ENCODE measurements around the gene LRCH4. TPM values are rescaled to one million over a fixed set of nuclear protein-coding genes. Genes with fewer than 3 reads are reported as not detected.

LRCH4 gene
- total and polyA plus RNA-seq, 2 of the 8 experiments (the other 6 are each of a cell fraction or from before 2014, with no cell fraction given): 15.5 to 36.6 TPM

DNA sequence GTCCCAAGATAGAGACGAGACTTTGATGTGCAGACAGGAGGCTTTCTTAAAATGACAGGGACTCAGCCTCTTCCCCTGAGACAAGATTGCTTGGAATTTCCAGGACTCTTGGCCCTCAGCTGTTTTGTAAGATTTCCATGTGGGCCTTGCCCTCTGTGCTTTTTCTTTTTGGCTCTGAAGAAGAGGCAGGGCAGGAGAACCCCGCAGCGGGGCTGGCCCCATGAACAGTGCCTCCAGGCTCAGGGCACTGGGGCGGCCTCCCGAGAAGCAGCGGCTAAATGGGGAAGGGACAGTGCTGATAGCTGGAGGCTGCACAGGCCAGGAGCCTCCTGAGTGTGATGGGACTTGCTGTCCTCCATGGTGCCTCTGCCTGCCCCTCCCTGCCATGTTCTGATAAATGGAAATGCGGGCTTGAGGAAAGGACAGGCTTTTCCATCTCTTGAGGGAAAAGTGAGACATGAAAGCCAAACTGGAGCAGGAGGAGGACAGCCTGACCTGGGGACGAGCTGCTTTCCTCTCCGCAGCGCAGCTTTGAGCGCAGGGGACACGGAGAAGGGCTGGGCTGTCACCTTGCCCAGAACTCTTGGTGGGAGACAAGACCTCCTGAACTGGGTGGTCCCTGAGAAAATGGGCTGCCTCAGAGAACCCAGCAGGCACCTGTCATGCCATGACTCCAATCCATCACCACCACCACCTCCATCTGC, 24.3 kb downstream of the LRCH4 start:
- Histone ChIP-seq H3K56ac (replicated peaks; ENCODE audit: insufficient read length, low read depth, low read length) (no peak overlapping the region), H4K5ac (ENCODE audit: insufficient read length, low read depth, low read length) (no peak overlapping the region), H3K36me3 (ENCODE audit: control insufficient read depth in 2 of 4, insufficient read depth in 4 of 4, low read length in 3 of 4) (peaks cover 0 to under 1% (median under 1%) of the 10 kb centered on the region in 4 experiments; a peak in 3 of 8 replicates), H4K8ac (ENCODE audit: extremely low read depth, insufficient read depth, low read length) (no peak overlapping the region), H3K4me2 (ENCODE audit: insufficient read depth in 1 of 2, low read depth in 2 of 2, low read length in 2 of 2) (no peak overlapping the region), H3K4ac (replicated peaks; ENCODE audit: insufficient read length, low read depth, low read length) (no peak overlapping the region), H3K79me1 (ENCODE audit: low read depth, low read length) (no peaks in the 10 kb centered on the region), H3K79me2 (ENCODE audit: control insufficient read depth in 1 of 2, insufficient read depth in 2 of 2, low read length in 2 of 2) (no peaks in the 10 kb centered on the region), H3K14ac (ENCODE audit: insufficient read length) (no peak overlapping the region), H3K23me2 (ENCODE audit: low read depth, low read length) (no peaks in the 10 kb centered on the region), H2BK20ac (ENCODE audit: low read length) (no peak overlapping the region), H3K18ac (ENCODE audit: extremely low read depth, low read length) (no peak overlapping the region), H2BK12ac (ENCODE audit: low read depth, low read length) (no peak overlapping the region), H3K4me1 (replicated peaks in 1 of 4; ENCODE audit: control insufficient read depth in 3 of 4, insufficient read depth in 4 of 4, low read length in 3 of 4) (peaks cover 0 to 7% (median 3%) of the 10 kb centered on the region in 4 experiments; a peak in 5 of 7 replicates), H3K4me3 (ENCODE audit: extremely low read depth in 1 of 4, insufficient read depth in 2 of 4, low read depth in 3 of 4, low read length in 4 of 4) (no peak overlapping the region), H3K9me3 (ENCODE audit: insufficient read depth in 2 of 2, low read depth in 1 of 2, low read length in 1 of 2) (no peaks in the 10 kb centered on the region), H3K9ac (replicated peaks in 1 of 4; ENCODE audit: extremely low read depth in 1 of 4, low read depth in 3 of 4, low read length in 3 of 4) (no peak overlapping the region), H4K20me1 (replicated peaks in 1 of 2; ENCODE audit: control insufficient read depth in 1 of 2, insufficient read depth in 2 of 2, low read length in 2 of 2) (peaks cover 0 to 2% of the 10 kb centered on the region in 2 experiments), H2AK5ac (ENCODE audit: low read depth, low read length) (no peak overlapping the region), H2BK120ac (replicated peaks; ENCODE audit: low read depth, low read length) (no peak overlapping the region), H4K91ac (replicated peaks; ENCODE audit: insufficient read length, low read length) (no peak overlapping the region), H2AFZ (ENCODE audit: low read length) (no peak overlapping the region), H3K23ac (ENCODE audit: insufficient read length) (no peak overlapping the region), H3K27ac (ENCODE audit: low read depth, low read length) (no peak overlapping the region), H3K27me3 (replicated peaks in 1 of 4; ENCODE audit: control insufficient read depth in 3 of 4, extremely low read depth in 1 of 4, insufficient read depth in 3 of 4, low read length in 3 of 4) (no peaks in the 10 kb centered on the region), H2BK5ac (ENCODE audit: low read depth, low read length) (no peak overlapping the region), H2BK15ac (ENCODE audit: low read length) (no peak overlapping the region)
- ChIA-PET CTCF (ENCODE audit: partially characterized antibody) (interaction anchor here (0.9 to 12.7 kb wide), 15 partner anchors 10 to 131 kb away, joined by 3 to 341 read pairs (median 5); partner anchors contain the start of genes AGFG2, FBXO24, LRCH4 and NYAP1), POLR2A (ENCODE audit: partially characterized antibody) (interaction anchor here (0.5 to 1.7 kb wide), 3 partner anchors 15 to 65 kb away, joined by 3 to 4 read pairs (median 4); partner anchors contain the start of genes FBXO24 and LRCH4)
- no peak for FAIRE-seq
- DNase-seq (ENCODE audit: low read depth in 1 of 2, low spot score in 2 of 2): no peak
- TF ChIP-seq CTBP2 (IDR thresholded peaks at IDR 0.05; ENCODE audit: borderline replicate concordance, insufficient read depth, insufficient read length, low read length) (no peak), SP2 (IDR thresholded peaks at IDR 0.05; ENCODE audit: low read length) (no peak), MAX (IDR thresholded peaks at IDR 0.05) (no peak), POLR2A (IDR thresholded peaks at IDR 0.05; ENCODE audit: control extremely low read depth in 1 of 2, low read depth in 2 of 2, low read length in 2 of 2) (no peak)
- 94% methylated on average over 10 of the region's 12 CpGs; no CpG with 5 or more reads in 1 of the 2 experiments for WGBS, 2 experiments (ENCODE audit: extremely low coverage in 1 of 2, insufficient coverage in 1 of 2, insufficient read length in 1 of 2, insufficient replicate concordance in 2 of 2, low coverage in 1 of 2, low lambda C conversion rate in 2 of 2, missing lambda C conversion rate in 1 of 2)

All from H1 (cell line).